CD4-positive, alpha-beta T cell treated with Interleukin-15 for 1 hour (primary cell): ENCODE measurements around the gene INPP5F.
"Not testable (repeated sequence)": the region's sequence is repeated elsewhere in the genome, so short reads cannot be mapped to it uniquely, and the experiment has no call there.

Experiments
- DNase-seq: peaks from one replicate; pipeline ENCODE4 v3.0.0-alpha.2; 2020

The INPP5F gene

DNA sequence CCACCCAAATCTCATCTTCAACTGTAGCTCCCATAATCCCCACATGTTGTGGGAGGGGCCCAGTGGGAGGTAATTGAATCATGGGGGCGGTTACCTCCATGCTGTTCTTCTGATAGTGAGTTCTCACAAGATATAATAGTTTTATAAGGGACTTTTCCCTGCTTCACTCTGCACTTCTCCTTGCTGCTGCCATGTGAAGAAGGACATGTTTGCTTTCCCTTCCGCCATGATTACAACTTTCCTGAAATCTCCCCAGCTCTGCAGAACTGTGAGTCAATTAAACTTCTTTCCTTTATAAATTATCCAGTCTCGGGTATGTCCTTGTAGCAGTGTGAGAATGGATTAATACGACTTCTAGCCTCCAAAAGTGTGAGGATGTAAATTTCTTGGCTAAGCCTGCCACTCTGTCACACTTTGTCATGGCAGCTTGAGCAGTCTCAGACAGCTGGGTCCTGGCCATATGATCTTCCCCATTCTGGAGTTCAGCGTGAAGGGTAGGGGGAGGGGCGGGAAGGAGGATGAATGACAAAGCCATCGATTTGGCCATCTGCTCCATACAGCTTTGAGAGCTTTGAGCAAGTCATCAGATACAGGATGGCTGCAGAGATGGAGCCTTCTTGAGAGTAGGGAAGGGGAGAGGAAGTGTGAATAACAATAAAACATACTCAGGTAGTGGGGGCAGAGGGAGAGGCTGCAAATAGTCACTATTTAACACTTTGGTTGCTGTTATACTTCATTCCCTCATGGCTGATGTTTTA lies 19.1 kb upstream of the INPP5F start:
- no peak for DNase-seq

DNA sequence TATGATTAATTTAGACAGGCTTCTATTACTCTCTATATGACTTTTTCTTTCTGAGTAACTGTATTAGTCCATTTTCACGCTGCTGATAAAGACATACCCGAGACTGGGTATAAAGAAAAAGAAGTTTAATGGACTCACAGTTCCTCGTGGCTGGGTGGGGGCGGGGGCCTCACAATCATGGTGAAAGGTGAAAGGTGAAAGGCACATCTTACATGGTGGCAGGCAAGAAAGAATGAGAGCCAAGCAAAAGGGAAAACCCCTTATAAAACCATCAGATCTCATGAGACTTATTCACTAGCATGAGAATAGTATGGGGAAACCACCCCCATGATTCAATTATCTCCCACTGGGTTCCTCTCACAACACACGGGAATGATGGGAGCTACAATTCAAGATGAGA lies 18.5 kb upstream of the INPP5F start:
- DNase-seq = not testable (repeated sequence)

DNA sequence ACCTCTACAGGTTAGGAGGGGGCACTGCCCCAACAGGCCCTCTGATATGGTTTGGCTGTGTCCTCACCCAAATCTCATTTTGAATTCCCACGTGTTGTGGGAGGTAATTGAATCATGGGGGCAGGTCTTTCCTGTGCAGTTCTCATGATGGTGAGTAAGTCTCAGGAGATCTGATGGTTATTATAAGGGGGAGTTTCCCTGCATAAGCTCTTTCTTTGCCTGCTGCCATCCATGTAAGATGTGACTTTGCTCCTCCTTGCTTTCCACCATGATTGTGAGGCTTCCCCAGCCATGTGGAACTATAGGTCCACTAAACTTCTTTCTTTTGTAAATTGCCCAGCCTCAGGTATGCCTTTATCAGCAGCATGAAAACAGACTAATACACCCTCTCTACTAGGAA lies 14.9 kb upstream of the INPP5F start:
- not testable (repeated sequence) for DNase-seq

DNA sequence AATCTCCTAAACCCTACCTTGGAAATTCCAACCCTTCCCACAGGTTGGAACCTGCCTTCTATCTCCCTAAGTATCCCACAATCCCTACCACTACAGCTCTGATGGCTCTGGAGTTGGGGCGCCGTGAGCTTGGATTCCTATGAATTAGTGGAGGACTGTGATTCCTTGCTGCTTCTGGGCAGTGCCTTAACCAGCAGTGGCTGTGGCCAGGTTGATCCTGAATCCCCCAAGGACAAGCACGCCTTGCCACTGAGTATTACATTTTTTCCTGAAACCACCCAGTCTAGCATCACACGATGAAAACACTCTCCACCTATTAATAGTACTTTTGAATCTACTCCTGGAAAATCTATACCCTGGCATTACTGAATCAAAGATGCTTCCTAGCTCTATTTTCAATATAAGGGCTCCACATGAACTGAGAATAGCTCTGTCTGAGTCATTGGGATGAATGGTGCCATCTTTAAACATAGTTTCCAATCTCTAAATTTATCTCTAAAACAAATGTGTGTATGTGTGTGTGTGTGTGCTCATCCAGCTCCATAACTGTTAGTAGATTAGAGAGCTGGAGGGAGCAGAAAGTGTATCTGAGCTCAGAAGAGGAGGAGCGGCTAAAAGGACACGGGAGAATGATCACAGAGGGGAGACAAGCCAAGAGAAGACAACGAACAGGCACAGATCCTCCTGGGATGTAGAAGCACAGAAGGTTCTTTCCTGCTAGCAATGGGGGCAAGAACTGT lies 11.9 kb upstream of the INPP5F start:
- no peak for DNase-seq

DNA sequence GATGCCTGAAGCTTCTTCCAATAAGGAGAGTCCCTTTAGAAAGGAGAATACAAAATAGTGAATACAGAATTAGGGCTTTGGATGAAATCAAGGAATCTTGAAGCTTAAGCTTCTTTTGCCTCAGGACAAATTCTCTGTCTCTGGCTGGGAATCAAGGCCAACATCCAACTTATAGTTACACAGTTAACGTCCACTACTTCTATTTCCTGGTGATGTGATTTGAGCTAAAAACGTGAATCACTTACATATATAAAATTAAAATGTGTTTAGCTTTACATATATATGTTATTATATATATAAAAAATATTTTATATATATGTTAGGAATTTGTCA lies 11.4 kb upstream of the INPP5F start:
- DNase-seq = no peak

DNA sequence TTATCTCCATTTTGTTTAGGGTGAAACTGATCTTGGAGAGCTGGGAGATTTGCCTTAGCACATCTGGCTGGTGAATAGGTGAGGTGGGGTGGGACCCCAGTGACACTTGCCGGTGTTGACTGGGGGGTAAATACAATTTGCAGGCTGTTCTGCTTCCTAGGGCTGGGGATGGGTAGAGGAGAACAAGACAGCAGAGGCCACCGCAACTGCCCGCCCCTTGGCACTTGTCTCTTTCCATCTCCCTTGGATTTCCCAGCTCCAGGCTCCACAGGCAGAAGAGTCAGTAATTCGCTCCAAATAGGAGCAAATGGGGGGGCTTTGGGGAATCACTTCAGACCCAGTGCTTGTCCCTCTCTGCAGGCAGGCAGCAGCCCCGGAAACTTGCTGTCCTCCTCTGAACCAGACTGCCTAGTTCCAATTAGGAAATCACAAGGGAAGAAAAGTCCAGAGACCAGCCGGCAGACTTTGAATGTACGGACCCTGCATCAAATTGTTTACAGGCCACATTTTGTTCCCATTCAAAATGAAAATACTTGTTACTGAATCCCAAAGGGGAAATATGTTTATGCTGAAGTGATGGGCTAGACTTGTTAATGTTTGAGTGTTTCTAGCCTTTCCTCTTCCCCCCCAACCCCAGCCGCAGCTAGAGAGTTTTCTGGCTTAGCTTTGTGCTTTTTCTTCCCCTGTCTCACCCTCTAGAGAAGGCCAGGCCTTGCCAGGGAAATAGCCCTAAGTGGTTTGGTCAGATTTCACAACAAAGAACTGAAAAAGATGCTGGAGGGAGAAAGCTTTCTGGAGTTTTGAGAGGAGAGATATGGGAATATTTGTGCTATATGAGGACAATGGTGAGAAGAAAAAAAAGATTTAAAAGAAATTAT lies 10.0 kb upstream of the INPP5F start:
- no peak for DNase-seq

DNA sequence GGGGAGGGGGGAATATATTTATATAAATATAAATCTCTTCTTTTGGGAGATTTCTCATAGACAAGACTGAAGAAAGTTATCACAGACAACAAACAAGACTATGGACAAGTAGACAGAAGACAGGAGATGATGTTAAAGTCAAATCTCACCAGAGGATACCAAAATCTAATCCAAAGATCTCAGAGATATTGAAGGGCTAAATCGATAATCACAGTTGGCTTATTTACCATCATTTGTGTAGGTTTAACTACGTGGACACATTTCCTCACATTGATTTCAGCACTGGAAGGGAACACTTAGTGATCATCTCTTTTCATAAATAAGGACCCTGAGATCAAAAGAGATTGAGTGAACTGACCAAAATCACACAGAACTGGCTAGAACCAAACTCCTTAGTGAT lies 2.7 kb upstream of the INPP5F start:
- DNase-seq = no peak

DNA sequence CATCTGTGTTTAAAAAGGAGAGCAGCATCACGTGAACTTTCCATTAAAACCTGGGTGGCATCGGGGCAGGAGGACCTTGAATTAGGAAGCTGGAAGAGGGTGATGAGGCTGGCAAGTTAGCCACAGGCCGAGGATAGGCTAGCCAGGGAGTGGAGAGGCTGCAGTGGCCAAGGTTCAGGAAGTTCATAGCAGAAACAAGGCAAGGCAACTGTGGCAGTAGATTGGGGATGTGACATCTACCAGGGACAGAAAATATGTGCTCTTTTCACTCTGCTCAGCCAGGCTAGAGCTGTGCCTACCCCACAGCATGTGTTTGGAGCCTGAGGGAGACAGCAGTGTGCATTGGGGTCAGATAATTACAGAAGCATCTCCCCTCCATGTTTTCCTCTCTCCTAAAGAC lies 2.2 kb upstream of the INPP5F start:
- no peak for DNase-seq

DNA sequence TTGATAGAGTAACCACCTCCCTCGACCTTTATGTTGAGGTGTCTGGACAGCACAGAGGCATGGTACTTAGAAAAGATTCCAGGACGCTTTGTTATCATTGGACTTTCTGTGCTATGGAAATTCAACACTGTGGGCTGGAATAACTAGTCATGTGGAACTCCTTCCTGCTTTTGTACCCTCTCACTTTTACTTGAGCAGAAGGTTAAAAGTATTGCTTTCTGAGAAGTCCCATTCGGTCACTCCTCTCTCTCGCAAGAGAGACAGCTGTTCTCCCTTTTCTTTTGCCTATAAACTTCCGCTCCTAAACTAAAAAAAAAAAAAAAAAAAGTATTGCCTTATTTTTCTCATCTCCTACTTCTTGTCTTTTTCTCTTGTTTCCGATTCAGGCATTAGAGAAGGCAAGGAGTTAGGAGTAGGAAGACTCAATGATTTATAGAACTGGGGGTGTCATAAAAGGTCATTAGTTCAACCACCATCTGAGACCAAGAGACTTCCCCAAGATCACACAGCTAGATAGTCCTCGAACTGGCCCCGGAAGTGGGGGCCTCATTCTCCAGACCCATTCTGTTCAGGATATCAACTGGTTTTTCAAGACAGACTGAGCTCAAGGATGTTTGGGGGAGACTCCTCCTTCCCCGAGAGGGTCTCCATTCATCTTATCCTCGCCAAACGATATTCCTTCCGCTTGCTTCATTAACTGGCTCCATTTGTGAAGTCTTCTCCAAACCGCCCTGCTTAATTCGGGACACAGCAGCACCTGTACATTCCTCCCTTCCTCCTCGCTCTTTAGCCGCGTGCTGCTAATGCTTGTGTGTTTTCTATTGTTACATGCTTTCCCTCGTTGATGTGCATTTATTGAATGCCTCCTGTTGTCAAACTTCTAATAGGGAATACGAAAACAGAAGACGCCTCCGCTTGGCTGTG lies 995 bp upstream of the INPP5F start:
- no peak for DNase-seq

DNA sequence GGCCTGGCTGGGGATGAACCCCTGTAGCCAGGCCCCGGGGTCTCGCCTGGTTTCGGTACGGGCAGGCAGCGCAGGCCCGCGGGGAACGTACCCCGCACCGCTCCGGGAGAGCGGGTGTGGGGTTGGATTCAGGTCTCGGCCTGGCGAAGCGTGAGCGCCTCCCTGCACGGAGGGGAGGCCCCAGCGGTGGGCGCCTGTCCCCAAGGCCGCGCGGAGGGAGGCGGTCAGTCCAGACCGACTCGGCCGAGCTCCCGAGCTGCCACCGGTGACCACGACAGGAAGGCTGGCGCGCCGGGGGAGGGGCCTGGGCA lies 378 bp upstream of the INPP5F start:
- no peak for DNase-seq

DNA sequence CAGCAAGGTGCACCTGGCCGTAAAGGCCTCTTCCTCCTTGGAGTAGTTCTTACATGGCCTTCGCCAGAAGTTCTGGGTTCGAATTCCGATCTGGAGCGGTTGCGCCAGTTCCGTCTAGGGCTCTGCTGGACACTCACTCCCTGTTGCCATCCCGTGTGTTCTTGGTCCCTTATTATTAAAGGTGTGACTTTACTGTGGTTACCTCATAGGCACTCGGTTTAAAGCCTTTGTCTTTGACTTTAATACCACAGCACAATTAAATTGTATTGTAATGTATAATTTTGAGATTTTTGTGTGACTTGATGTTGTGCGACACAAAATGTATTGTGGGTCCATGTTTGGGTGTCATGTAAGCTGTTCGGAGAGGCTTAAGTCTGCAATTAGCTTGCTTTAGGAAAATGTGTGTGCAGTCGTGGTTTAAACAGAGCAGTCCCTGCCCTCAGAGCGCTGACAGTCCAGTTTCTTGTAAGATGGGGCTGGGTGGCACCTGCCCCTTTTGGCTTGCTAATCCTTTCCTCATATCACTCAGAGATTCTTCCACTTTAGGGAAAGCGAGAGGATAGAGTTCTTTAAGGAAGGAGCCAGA lies 919 bp downstream of the INPP5F start:
- no peak for DNase-seq

DNA sequence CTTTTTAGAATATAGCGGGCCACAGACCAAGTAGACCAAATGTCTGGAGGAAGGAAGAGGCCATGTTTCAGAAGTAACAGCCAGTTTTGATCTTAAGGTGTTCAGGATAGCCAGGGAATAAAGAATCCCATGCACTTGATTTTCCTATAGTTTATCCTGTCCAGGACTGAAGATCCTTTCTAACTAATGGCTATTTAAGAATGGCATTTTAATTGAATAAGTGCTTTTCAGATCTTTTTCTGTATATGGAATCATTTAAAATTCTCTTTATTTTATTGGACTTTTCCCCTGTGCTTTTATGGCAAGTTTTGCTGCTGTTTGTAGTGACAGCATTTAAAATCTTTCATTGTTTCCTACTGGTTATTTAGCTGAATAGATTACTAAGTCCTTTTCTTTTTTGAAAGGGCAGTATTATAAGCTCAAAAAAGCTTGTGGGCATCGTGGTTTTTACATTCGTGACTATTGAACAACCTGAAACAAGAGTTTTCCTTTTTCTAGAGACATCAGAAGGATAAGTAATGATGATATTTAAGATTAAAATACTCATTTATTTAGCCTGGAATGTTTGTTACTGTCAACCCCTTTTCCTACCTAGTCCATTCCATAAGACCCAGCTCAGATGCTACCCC lies 2.4 kb downstream of the INPP5F start:
- no peak for DNase-seq

DNA sequence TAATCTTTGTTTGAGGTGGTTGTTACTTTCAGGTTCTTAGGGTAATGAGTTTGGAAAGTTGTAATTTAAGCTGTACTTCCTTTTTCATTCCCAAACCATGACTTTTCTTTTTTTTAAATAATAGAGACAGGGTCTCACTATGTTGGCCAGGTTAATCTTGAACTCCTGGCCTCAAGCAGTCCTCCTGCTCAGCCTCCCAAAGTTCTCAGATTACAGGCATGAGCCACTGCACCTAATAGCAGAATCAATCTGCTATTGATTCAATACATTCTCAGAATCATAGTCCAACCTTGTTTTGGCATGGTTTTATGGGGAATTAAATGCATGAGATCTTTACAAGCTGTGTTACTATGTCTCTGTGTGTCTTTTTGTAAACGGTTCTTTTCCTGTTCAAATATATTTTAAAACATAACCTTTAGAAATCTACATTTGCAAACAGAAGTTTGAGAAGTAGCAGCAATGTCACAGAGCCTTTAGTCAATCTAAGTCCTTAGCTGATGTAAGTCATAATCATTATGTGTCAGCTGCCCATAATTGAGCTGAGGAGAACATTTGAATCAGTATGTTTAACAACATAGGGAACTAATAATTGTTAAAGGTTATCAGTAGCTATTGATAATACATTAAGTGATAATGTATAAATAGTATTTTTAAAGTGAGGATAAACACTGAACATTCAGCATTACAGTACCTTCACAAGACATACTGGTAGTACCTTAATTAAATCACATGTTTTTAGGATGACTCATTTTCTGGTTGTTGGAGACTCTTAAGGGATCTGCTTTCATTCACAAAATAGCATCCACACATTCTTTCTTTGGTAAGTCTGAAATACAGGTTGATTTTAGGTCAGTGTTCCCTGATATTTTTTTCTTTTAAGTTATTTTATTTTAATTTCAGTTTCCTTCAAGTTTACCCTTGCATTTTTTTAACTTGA lies 8.8 kb downstream of the INPP5F start:
- DNase-seq = no peak

DNA sequence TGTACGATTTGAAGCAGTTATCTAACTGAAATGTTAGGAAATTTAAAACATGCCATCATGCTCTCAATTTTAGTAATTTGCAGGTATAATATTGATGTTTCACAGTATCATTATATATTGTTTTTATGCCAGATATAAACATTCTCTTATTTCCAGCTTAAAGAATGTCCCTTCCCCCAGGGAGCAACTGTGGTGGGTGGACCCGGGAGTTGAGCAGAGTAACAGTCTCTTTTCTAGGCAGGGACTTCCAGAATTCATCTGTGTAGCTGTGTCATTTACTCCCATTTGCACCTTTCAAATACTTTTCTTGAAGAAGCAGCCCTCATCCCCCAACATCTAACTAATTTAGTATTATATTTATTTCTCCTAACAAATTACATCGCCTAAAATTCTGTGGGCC lies 9.6 kb downstream of the INPP5F start:
- DNase-seq = no peak

DNA sequence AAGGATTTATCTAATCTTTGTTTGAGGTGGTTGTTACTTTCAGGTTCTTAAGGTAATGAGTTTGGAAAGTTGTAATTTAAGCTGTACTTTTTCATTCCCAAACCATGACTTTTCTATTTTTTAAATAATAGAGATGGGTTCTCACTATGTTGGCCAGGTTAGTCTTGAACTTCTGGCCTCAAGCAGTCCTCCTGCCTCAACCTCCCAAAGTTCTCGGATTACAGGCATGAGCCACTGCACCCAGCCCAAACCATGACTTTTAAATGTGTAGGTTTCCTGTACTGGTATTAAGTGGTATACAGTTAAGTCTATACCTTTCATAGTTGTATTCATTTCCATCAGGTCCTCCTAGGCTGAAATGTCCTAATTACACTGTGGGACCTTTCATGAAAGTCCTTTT lies 10.4 kb downstream of the INPP5F start:
- DNase-seq = no peak

DNA sequence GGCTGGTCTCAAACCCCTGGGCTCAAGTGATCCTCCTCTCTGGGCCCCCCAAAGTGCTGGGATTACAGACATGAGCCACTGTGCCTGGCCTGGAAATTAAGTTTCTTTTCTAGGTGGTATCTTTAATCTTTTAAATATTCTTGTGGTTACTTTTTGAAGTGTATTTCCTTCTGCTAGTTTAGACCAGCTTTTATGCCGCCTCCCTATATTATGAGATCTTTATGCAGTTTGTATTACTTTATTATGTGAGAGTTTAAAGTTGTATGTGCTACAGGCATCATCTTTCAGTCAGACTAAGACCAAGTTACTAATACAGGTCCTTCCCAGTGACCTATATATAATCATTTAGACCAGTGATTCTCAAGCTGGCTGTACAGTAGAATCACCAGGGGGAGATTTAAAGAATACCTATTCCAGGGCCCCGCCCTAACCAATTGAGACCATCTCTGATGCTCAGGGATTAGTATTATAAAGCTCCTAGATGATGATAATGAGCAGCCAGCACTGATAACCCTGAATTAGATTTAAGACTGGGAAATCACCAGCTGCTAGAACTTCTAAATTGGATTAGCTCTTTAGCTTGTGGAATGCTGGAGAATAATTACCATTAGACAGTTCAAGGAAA lies 11.3 kb downstream of the INPP5F start:
- no peak for DNase-seq

DNA sequence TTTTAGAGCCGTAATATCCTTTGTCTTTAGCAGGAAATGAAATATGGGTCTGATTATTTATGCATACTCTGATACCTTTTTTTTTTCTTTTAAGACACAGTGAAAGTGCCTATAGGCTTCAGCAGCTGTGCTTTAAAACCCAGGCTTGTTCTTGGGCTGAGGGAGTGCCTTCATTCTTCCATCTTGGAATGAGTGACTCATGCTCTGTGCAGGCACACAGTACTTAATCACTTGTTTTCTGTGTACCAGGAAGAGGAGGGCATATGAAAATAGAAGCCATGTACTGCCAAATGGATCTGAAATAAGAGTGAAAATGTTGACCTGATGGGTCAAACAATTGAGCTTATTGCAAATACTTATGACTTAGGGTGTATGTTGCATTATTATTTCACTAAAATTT lies 12.0 kb downstream of the INPP5F start:
- DNase-seq = no peak

DNA sequence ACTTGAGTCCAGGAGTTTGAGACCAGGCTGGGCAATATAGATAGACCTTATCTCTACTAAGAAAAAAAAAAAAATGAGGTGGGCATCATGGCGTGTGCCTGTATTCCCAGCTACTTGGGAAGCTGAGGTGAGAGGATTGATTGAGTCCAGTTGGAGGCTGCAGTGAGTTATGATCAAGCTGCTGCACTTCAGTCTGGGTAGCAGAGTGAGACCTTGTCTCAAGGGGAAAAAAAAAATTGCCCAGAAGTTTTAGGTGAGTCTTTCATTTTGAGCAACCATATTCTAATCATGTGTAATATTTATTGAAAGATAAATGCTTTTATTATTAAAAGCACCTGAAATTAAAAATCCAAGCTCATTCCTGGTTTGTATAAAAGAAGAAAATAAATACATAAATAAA lies 13.1 kb downstream of the INPP5F start:
- DNase-seq = no peak

DNA sequence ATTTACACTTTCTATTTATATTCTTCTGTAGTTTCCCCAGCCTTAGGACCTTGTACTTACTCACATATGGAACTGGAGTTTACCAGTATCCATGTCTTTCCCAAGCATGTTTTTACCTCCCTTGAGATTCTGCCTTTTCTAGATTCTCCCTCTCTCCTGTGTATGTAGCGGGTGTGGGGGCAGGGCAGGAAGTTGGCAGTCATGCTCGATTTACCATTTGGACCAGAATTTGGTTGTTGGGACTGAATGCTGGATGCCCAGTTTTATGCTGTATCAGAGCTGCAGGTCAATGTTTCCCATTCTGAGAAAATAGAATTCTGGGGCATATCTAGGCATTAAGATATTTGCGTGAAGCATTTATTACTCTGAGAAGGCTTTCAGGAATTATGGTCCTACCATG lies 14.2 kb downstream of the INPP5F start:
- no peak for DNase-seq

DNA sequence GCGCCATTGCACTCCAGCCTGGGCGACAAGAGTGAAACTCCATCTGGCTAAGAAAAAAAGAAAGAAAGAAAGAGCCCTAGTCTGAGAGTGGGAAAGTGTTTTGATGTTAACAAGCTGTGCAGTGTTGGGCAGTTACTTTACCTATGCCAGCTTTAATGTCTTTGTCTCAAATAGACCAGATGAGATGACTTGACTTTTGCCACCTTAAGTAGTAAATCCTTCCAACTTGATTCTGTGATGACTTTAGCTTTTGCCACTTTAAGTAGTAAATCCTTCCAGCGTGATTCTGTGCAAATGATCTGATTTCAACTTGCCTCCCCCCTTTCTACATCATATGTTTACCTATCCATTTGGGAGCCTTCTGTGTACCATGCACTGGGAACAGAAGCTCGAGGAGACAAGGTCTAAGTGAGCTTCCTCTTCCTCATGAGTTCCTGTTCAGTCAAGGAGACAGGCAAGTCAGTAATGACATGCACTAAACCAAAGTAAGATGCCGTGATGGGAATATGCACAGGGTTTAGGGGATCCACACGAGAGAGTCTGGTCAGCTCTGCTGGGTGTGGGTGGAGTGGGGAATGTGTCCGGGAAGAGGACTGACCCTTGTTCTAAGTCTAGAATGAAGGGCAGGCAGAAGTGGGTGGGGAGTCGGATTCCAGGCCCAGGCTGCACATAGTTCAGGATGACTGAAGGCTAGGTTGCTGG lies 17.2 kb downstream of the INPP5F start:
- no peak for DNase-seq
